ENCODE data around the gene WDFY2.
"Not testable (repeated sequence)": the region's sequence is repeated elsewhere in the genome, so short reads cannot be mapped to it uniquely, and the experiment has no call there.

The WDFY2 gene

GRCh38 chr13:51645154-51645650 lies 60.9 kb downstream of the WDFY2 start:
- Histone ChIP-seq H3K27me3 (no peaks in the 10 kb centered on the region), H3K27ac (peak overlapping the region in 1 of 2 donors; percentile 16), H3K36me3 (no peaks in the 10 kb centered on the region), H3K4me3 (no peak overlapping the region), H3K9me3 (no peaks in the 10 kb centered on the region), H3K4me1 (peaks cover 0 to 38% (median 24%) of the 10 kb centered on the region in 4 donors)
- TF ChIP-seq CTCF (IDR thresholded peaks at IDR 0.05), result no peak
- intact Hi-C loops (cut with DNase I; ENCODE audit: low total_unique reads), result no loop called here
- DNase-seq, result no peak

GRCh38 chr13:51645761-51646670 lies 61.8 kb downstream of the WDFY2 start:
- Histone ChIP-seq H3K4me1 (peaks cover 0 to 38% (median 24%) of the 10 kb centered on the region in 4 donors), H3K9me3 (no peaks in the 10 kb centered on the region), H3K36me3 (no peaks in the 10 kb centered on the region), H3K27me3 (no peaks in the 10 kb centered on the region), H3K4me3 (no peak overlapping the region), H3K27ac (peak overlapping the region in 1 of 2 donors; percentile 16)
- no peak for DNase-seq
- intact Hi-C loops (cut with DNase I; ENCODE audit: low total_unique reads), result no loop called here
- no peak for TF ChIP-seq CTCF (IDR thresholded peaks at IDR 0.05)

- intact Hi-C loops (cut with DNase I; ENCODE audit: low total_unique reads), result no loop called here
- Histone ChIP-seq H3K4me1 (peaks cover 0 to 38% (median 24%) of the 10 kb centered on the region in 4 donors), H3K9me3 (no peaks in the 10 kb centered on the region), H3K4me3 (no peak overlapping the region), H3K27me3 (no peaks in the 10 kb centered on the region), H3K27ac (no peak overlapping the region), H3K36me3 (no peaks in the 10 kb centered on the region)
- no peak for DNase-seq
- no peak for TF ChIP-seq CTCF (IDR thresholded peaks at IDR 0.05)
Observed at GRCh38 chr13:51647067-51647466, 62.8 kb downstream of the WDFY2 start.

GRCh38 chr13:51652193-51652592 lies 67.9 kb downstream of the WDFY2 start:
- H3K27ac ChIP-seq; H3K36me3 ChIP-seq; H3K4me1 ChIP-seq; H3K9me3 ChIP-seq; H3K4me3 ChIP-seq; H3K27me3 ChIP-seq; intact Hi-C loops (cut with DNase I; ENCODE audit: low total_unique reads); DNase-seq: not testable (repeated sequence)

GRCh38 chr13:51659276-51660127 lies 75.2 kb downstream of the WDFY2 start:
- intact Hi-C loops (cut with DNase I; ENCODE audit: low total_unique reads), result no loop called here
- TF ChIP-seq CTCF (IDR thresholded peaks at IDR 0.05), result no peak
- H3K27me3 ChIP-seq, result no peaks in the 10 kb centered on the region
- H3K4me1 ChIP-seq, result peaks cover 0 to 20% (median 3%) of the 10 kb centered on the region in 4 donors
- H3K27ac ChIP-seq, result no peak overlapping the region
- H3K36me3 ChIP-seq, result no peaks in the 10 kb centered on the region
- no peak overlapping the region for H3K4me3 ChIP-seq
- DNase-seq, result no peak
- H3K9me3 ChIP-seq, result no peaks in the 10 kb centered on the region

All from tibial artery (tissue), 4 donors.